K562 (cell line): ENCODE measurements around the gene NFATC2. TPM values are rescaled to one million over a fixed set of nuclear protein-coding genes. Genes with fewer than 3 reads are reported as not detected.
A peak's percentile ranks its signal among the peaks of the same experiment; 100 is the strongest.

Source experiments
- ATAC-seq: fragments of 200-7000 bp; cut with Tn5 transposase; 3 replicates; pipeline ENCODE4 v1.9.1; 2020; ENCODE audit warnings: moderate library complexity
- BruUV-seq: library from RNA; stranded (reverse); fragments of 400-500 nt; replicated peaks from 2 replicates; lab custom pipeline; 2021; lab: Mats Ljungman, UMichigan
- CTCF ChIA-PET: fragments of 300-600 bp; formaldehyde crosslinking; extraction: SDS; loops from one replicate; lab custom pipeline; 2021; ENCODE audit warnings: low intra/inter-chr PET ratio; lab: Yijun Ruan, JAX
- POLR2A ChIA-PET: fragments of 300-600, 350-650 bp; sonication (Branson Sonifier 250); formaldehyde crosslinking; extraction: SDS; loops from one replicate; lab custom pipeline; 2021; ENCODE audit warnings: antibody characterized with exemption, inconsistent platforms; lab: Yijun Ruan, JAX
- DNase-seq, 4 experiments: peaks; one replicate each; pipeline versions ENCODE4 v3.0.0 to v3.0.0-alpha.2; 2011 to 2018; ENCODE audit warnings: low spot score in 3 of 4, mixed read lengths in 3 of 4; ENCODE audit errors: extremely low read depth in 1 of 4
- FAIRE-seq: peaks from 2 replicates; lab custom pipeline; 2011; peaks lifted over from hg19 to GRCh38; lab: Jason Lieb, UNC
- H2AFZ ChIP-seq: 2 replicates; pipeline ENCODE4 v1.6.0; 2011; ENCODE audit warnings: low read depth, low read length, control low read depth, inconsistent platforms
- H3K27ac ChIP-seq: fragments of 200-600 bp; 3 replicates; pipeline ENCODE4 v1.8.0; 2011; ENCODE audit warnings: low read depth, mild to moderate bottlenecking, control low read depth, inconsistent platforms, low read length, moderate library complexity, mixed read lengths; ENCODE audit errors: extremely low read depth
- H3K27me3 ChIP-seq, 2 experiments: fragments of 300-600 bp in 1 of 2; 2 replicates in 1 of 2; 3 replicates in 1 of 2; pipeline versions ENCODE4 v1.6.0 to v1.8.0; 2011; ENCODE audit warnings: inconsistent platforms in 2 of 2, low read length in 2 of 2, mild to moderate bottlenecking in 1 of 2, mixed read lengths in 1 of 2, moderate library complexity in 1 of 2; ENCODE audit not compliant: control insufficient read depth in 2 of 2, insufficient read depth in 2 of 2
- H3K36me3 ChIP-seq: fragments of 300-600 bp; 3 replicates; pipeline ENCODE4 v1.8.0; 2011; ENCODE audit warnings: mild to moderate bottlenecking, low read length, inconsistent platforms; ENCODE audit not compliant: control insufficient read depth, insufficient read depth
- H3K4me1 ChIP-seq, 2 experiments: fragments of 200-600 bp in 1 of 2; replicated peaks in 1 of 2; 2 replicates in 1 of 2; 3 replicates in 1 of 2; pipeline versions ENCODE4 v1.5.1 to v1.8.0; 2011; ENCODE audit warnings: inconsistent platforms in 2 of 2, low read length in 2 of 2, mild to moderate bottlenecking in 1 of 2, mixed read lengths in 1 of 2, moderate library complexity in 1 of 2; ENCODE audit not compliant: control insufficient read depth in 2 of 2, insufficient read depth in 2 of 2
- H3K4me2 ChIP-seq: 2 replicates; pipeline ENCODE4 v1.6.1; 2011; ENCODE audit warnings: low read length, control low read depth, inconsistent platforms, mixed read lengths; ENCODE audit not compliant: insufficient read depth
- H3K4me3 ChIP-seq: fragments of 200-600 bp; sonication (generic), shearing (Covaris generic); 2 replicates; pipeline ENCODE4 v1.5.1; 2016; ENCODE audit warnings: control low read depth, inconsistent platforms
- H3K79me2 ChIP-seq: fragments of 200-600 bp; 3 replicates; pipeline ENCODE4 v1.8.0; 2011; ENCODE audit warnings: low read length, inconsistent platforms; ENCODE audit not compliant: control insufficient read depth, insufficient read depth
- H3K9ac ChIP-seq, 2 experiments: 2 replicates each; pipeline versions ENCODE4 v1.6.0 to v1.6.1; 2011; ENCODE audit warnings: low read depth in 2 of 2, low read length in 2 of 2, control low read depth in 1 of 2, inconsistent platforms in 1 of 2, mild to moderate bottlenecking in 1 of 2, mixed read lengths in 1 of 2; ENCODE audit not compliant: insufficient read depth in 1 of 2
- H3K9me1 ChIP-seq: one replicate; pipeline ENCODE4 v1.6.0; 2011; ENCODE audit warnings: inconsistent platforms, mild to moderate bottlenecking, low read length, moderate library complexity; ENCODE audit not compliant: control insufficient read depth, insufficient read depth
- H3K9me3 ChIP-seq: replicated peaks from 2 replicates; pipeline ENCODE4 v1.5.1; 2011; ENCODE audit warnings: low read depth, low read length, inconsistent platforms; ENCODE audit not compliant: control insufficient read depth, insufficient read depth
- H4K20me1 ChIP-seq: replicated peaks from 2 replicates; pipeline ENCODE4 v1.6.1; 2011; ENCODE audit warnings: low read length, inconsistent platforms, mixed read lengths; ENCODE audit not compliant: control insufficient read depth, insufficient read depth
- ARNT ChIP-seq, 2 experiments: fragments of 450-650 bp; IDR thresholded peaks; 2 replicates each; pipeline ENCODE4 v1.6.1; 2016; ENCODE audit warnings: mild to moderate bottlenecking in 1 of 2
- ASH1L ChIP-seq: fragments of 450-650 bp; IDR thresholded peaks from 2 replicates; pipeline ENCODE4 v1.6.1; 2018; ENCODE audit warnings: borderline replicate concordance, mild to moderate bottlenecking, low read depth; ENCODE audit not compliant: partially characterized antibody
- CUX1 ChIP-seq: fragments of 200-800 bp; sonication (Bioruptor generic); IDR thresholded peaks from 2 replicates; pipeline ENCODE4 v1.6.1; 2016; ENCODE audit warnings: missing genetic modification characterization, missing compliant biosample characterization
- HEY1 ChIP-seq: fragments of 250-450 bp; sonication (Bioruptor Pico); IDR thresholded peaks from 2 replicates; pipeline ENCODE4 v1.5.0; 2020; ENCODE audit warnings: mild to moderate bottlenecking, moderate library complexity, borderline replicate concordance
- JUNB ChIP-seq: fragments of 450-650 bp; formaldehyde crosslinking; conservative IDR thresholded peaks from 2 replicates; pipeline ENCODE4 v1.4.0; 2020; ENCODE audit warnings: mild to moderate bottlenecking
- MXI1 ChIP-seq: IDR thresholded peaks from 2 replicates; pipeline ENCODE4 v1.6.1; 2011; ENCODE audit warnings: low read depth, mild to moderate bottlenecking, improper control_type of control experiment, low read length
- NFE2 ChIP-seq: IDR thresholded peaks from 2 replicates; pipeline ENCODE4 v1.6.1; 2014; ENCODE audit warnings: antibody characterized with exemption, low read depth
- NFIX ChIP-seq: fragments of 250-450 bp; sonication (Bioruptor Pico); IDR thresholded peaks from 2 replicates; pipeline ENCODE4 v1.4.0; 2020; ENCODE audit warnings: low read depth, mild to moderate bottlenecking, moderate library complexity
- NFXL1 ChIP-seq: fragments of 450-650 bp; formaldehyde crosslinking; IDR thresholded peaks from 2 replicates; pipeline ENCODE4 v1.4.0; 2021; ENCODE audit warnings: mild to moderate bottlenecking
- PCBP2 ChIP-seq: fragments of 200-400 bp; formaldehyde crosslinking; IDR thresholded peaks from 2 replicates; pipeline ENCODE4 v1.6.1; 2018; ENCODE audit warnings: low read length, low read depth, mild to moderate bottlenecking, moderate library complexity; ENCODE audit not compliant: poor library complexity, severe bottlenecking
- TAF15 ChIP-seq: fragments of 200-400 bp; formaldehyde crosslinking; IDR thresholded peaks from 2 replicates; pipeline ENCODE4 v1.6.1; 2017; ENCODE audit warnings: mild to moderate bottlenecking, low read depth, low read length, moderate library complexity
- TBP ChIP-seq: optimal IDR thresholded peaks from 2 replicates; pipeline ENCODE3; 2011; ENCODE audit warnings: low read depth, low read length, improper control_type of control experiment
- TRIM24 ChIP-seq, 2 experiments: fragments of 450-650 bp; IDR thresholded peaks; 2 replicates each; pipeline ENCODE4 v1.6.1; 2016
- ZNF436 ChIP-seq: fragments of 250-450, 450-650 bp; sonication (Bioruptor Pico); formaldehyde crosslinking; IDR thresholded peaks from 2 replicates; pipeline ENCODE4 v1.7.0; 2020; ENCODE audit warnings: mild to moderate bottlenecking
- ZNF655 ChIP-seq: fragments of 250-450 bp; sonication (Bioruptor Pico); IDR thresholded peaks from 2 replicates; pipeline ENCODE4 v1.5.0; 2021
- ZNF699 ChIP-seq: fragments of 250-450 bp; sonication (Bioruptor Pico); IDR thresholded peaks from 2 replicates; pipeline ENCODE4 v1.8.0; 2021; ENCODE audit warnings: mild to moderate bottlenecking, moderate library complexity; ENCODE audit not compliant: insufficient replicate concordance
- WGBS: fragments of 100-300 bp; shearing (Covaris generic); methylation state at CpG from one replicate; pipeline ENCODE4 v1.1.6; 2016; ENCODE audit warnings: low coverage, mixed read lengths; ENCODE audit not compliant: insufficient coverage; ENCODE audit errors: missing lambda C conversion rate; 5-methylcytosine and 5-hydroxymethylcytosine counted together
- in situ Hi-C: fragments of 300-500 bp; cut with MboI; formaldehyde crosslinking; loops from 4 replicates; pipeline ENCODE4 v1.15.0; 2018; ENCODE audit warnings: inconsistent platforms, mixed read lengths
- intact Hi-C: fragments of 100-400 bp; cut with micrococcal nuclease; formaldehyde crosslinking; loops from 2 replicates; pipeline ENCODE4 v1.14.2; 2022
- polyA plus RNA-seq, 8 experiments: library from polyadenylated mRNA; depleted of rRNA in 4 of 8; stranded (reverse) in 5 of 8; unstranded in 3 of 8; fragments of >200 nt; fragmentation: Nextera tagmentation in 2 of 8; fragmentation: Illumina TruSeq in 1 of 8; extraction: Ambion mirVana in 2 of 8; extraction: Trizol in 1 of 8; gene quantifications; 2 replicates each; pipeline versions ENCODE4 v1.2.1 to v1.2.3, GENCODE V29; 2011 to 2014; ENCODE audit warnings: inconsistent platforms in 1 of 8, missing spikeins in 1 of 8
- total RNA-seq, 7 experiments: library from RNA; depleted of rRNA in 6 of 7; stranded (reverse); fragments of >200 nt in 6 of 7; fragmentation: Illumina TruSeq in 2 of 7; extraction: Trizol in 2 of 7; gene quantifications; 2 replicates each; pipeline versions ENCODE4 v1.2.1 to v1.2.3, GENCODE V29; 2011 to 2021; ENCODE audit warnings: low replicate concordance in 1 of 7

NFATC2 gene
- total and polyA plus RNA-seq, 9 of the 15 experiments (the other 6 are each of a cell fraction or from before 2014, with no cell fraction given), result 1.9 to 11.2 (median 3.0) TPM

GRCh38 chr20:51375561-51375960 lies 167.0 kb downstream of the NFATC2 start:
- no peak for ATAC-seq
- CTCF ChIA-PET, result no interaction called here
- no peak for TF ChIP-seq CUX1 (CRISPR knock-in tag)
- TF ChIP-seq TRIM24 (IDR thresholded peaks at IDR 0.05), result no peak
- TF ChIP-seq ZNF436 (CRISPR knock-in tag), result no peak
- TF ChIP-seq JUNB (CRISPR knock-in tag), result no peak
- no peak for TF ChIP-seq NFE2
- TF ChIP-seq NFXL1 (CRISPR knock-in tag), result no peak
- TF ChIP-seq ZNF655 (CRISPR knock-in tag), result no peak
- no peak for TF ChIP-seq NFIX (CRISPR knock-in tag)
- TF ChIP-seq TBP, result no peak
- TF ChIP-seq ZNF699, result no peak
- no peak for TF ChIP-seq TAF15
- no peak for TF ChIP-seq ARNT (IDR thresholded peaks at IDR 0.05)
- no peak for TF ChIP-seq ASH1L
- no peak for TF ChIP-seq MXI1
- no peak for TF ChIP-seq HEY1 (CRISPR knock-in tag)
- no peak for TF ChIP-seq PCBP2

More at GRCh38 chr20:51375561-51375960, 167.0 kb downstream of the NFATC2 start:
- no peak overlapping the region for H3K4me3 ChIP-seq
- no peaks in the 10 kb centered on the region for H3K79me2 ChIP-seq
- no TSS peak for BruUV-seq
- 0 out of 2 replicates have a peak, but pooled peaks cover 5% of the 10 kb centered on the region for H4K20me1 ChIP-seq
- H3K9ac ChIP-seq, result no peak overlapping the region
- peaks cover 41 to 56% of the 10 kb centered on the region in 2 experiments for H3K4me1 ChIP-seq
- peak overlapping the region; percentile 43; the same call in 1 of the 2 replicates for H2AFZ ChIP-seq
- no peaks in the 10 kb centered on the region for H3K36me3 ChIP-seq
- intact Hi-C loops, result no loop called here
- in situ Hi-C loops, result loop anchor here (10.0 kb wide), 1 partner anchor 709 kb away; no protein-coding TSS in a partner anchor
- WGBS, result 68% methylated on average over 8 of the region's 8 CpGs
- H3K27me3 ChIP-seq, result 0 out of 5 replicates have a peak, but pooled peaks cover 0 to 4% of the 10 kb centered on the region in 2 experiments
- no peak for DNase-seq
- H3K27ac ChIP-seq, result no peak overlapping the region
- POLR2A ChIA-PET, result interaction anchor here (0.6 to 0.7 kb wide), 3 partner anchors 185 to 365 kb away, joined by 3 read pairs; no protein-coding TSS in a partner anchor
- H3K9me1 ChIP-seq, result no peaks in the 10 kb centered on the region
- H3K4me2 ChIP-seq, result no peak overlapping the region; the same call in 1 of the 2 replicates
- H3K9me3 ChIP-seq, result no peaks in the 10 kb centered on the region
- no peak for FAIRE-seq
